ENCODE results near the gene KRT6B. TPM values are rescaled to one million over a fixed set of nuclear protein-coding genes. Genes with fewer than 3 reads are reported as not detected.
A peak's percentile ranks its signal among the peaks of the same experiment; 100 is the strongest.

KRT6B gene
- total and polyA plus RNA-seq, 2 experiments from 2014 or later, result not detected

DNA sequence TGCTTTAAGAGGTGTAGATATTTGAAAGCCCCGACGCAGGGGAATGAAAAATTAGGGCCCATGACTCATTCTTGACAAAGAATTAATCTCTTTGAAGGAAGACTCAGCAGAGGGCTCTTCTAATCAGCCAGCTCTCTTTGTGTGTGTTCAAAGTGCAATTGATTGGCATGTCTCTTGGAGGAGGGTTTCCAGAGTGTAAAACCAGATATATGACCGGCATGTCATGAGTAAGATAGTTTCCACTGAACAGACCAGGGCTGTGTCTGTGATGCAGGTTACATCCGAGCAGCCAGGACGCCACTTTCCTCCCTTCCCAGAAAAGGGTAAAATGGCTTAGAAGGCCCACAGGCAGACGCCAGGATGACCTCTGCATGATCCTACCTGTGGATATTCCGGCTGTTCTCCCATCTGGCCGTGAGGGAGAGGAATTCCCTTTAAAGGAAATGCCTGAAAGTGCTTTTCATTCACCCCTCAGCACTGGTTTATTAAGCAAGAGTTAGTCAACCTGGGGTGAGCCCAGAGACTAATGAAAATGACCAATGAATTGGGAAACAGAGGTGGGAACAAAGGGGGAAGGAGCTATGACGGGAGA lies 10.5 kb downstream of the KRT6B start:
- ATAC-seq (no peak), DNase-seq (ENCODE audit: low spot score) (no peak)
- H3K79me2 ChIP-seq (replicated peaks; ENCODE audit: insufficient read depth), result no peaks in the 10 kb centered on the region
- peak overlapping the region; percentile 18; the same call in 1 of the 2 replicates for H2AFZ ChIP-seq
- no peak overlapping the region for H3K4me2 ChIP-seq
- H3F3A ChIP-seq (replicated peaks; ENCODE audit: low read depth), result no peaks in the 10 kb centered on the region
- no peaks in the 10 kb centered on the region for H4K20me1 ChIP-seq (replicated peaks; ENCODE audit: insufficient read depth)
- Mint-ChIP-seq H3K9me3 (no peaks in the 10 kb centered on the region; the same call in 2 of the 3 replicates), H3K4me1 (peaks cover 17% of the 10 kb centered on the region), H3K27me3 (ENCODE audit: insufficient read depth, low read depth, poor library complexity) (peaks cover under 1% of the 10 kb centered on the region), H3K36me3 (ENCODE audit: low read depth) (no peaks in the 10 kb centered on the region), H3K4me3 (no peak overlapping the region), H3K27ac (no peak overlapping the region)
- H3K9me2 ChIP-seq (ENCODE audit: insufficient read depth), result no peaks in the 10 kb centered on the region; the same call in 1 of the 2 replicates
- H3K36me3 ChIP-seq (ENCODE audit: insufficient read depth), result no peaks in the 10 kb centered on the region
- peaks cover 5% of the 10 kb centered on the region; the same call in 1 of the 2 replicates for H3K4me1 ChIP-seq (ENCODE audit: insufficient read depth)
- TF ChIP-seq, protein P1, sequence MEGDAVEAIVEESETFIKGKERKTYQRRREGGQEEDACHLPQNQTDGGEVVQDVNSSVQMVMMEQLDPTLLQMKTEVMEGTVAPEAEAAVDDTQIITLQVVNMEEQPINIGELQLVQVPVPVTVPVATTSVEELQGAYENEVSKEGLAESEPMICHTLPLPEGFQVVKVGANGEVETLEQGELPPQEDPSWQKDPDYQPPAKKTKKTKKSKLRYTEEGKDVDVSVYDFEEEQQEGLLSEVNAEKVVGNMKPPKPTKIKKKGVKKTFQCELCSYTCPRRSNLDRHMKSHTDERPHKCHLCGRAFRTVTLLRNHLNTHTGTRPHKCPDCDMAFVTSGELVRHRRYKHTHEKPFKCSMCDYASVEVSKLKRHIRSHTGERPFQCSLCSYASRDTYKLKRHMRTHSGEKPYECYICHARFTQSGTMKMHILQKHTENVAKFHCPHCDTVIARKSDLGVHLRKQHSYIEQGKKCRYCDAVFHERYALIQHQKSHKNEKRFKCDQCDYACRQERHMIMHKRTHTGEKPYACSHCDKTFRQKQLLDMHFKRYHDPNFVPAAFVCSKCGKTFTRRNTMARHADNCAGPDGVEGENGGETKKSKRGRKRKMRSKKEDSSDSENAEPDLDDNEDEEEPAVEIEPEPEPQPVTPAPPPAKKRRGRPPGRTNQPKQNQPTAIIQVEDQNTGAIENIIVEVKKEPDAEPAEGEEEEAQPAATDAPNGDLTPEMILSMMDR (conservative IDR thresholded peaks at IDR 0.05; ENCODE audit: low read depth in 2 of 2), result no peak
- TF ChIP-seq POLR2AphosphoS5 (IDR thresholded peaks at IDR 0.05; ENCODE audit: low read depth), result no peak
- no peak for TF ChIP-seq ZNF114 (CRISPR knock-in tag; IDR thresholded peaks at IDR 0.05)
- TF ChIP-seq, protein P2, sequence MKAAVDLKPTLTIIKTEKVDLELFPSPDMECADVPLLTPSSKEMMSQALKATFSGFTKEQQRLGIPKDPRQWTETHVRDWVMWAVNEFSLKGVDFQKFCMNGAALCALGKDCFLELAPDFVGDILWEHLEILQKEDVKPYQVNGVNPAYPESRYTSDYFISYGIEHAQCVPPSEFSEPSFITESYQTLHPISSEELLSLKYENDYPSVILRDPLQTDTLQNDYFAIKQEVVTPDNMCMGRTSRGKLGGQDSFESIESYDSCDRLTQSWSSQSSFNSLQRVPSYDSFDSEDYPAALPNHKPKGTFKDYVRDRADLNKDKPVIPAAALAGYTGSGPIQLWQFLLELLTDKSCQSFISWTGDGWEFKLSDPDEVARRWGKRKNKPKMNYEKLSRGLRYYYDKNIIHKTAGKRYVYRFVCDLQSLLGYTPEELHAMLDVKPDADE (IDR thresholded peaks at IDR 0.05), result no peak
- TF ChIP-seq ZNF331 (CRISPR knock-in tag; IDR thresholded peaks at IDR 0.05; ENCODE audit: low read depth), result no peak
- TF ChIP-seq CREB1 (CRISPR knock-in tag; IDR thresholded peaks at IDR 0.05; ENCODE audit: low read depth), result no peak
- no peak for TF ChIP-seq STAT1 (IDR thresholded peaks at IDR 0.05; ENCODE audit: unreplicated experiment)
- TF ChIP-seq, protein P3, sequence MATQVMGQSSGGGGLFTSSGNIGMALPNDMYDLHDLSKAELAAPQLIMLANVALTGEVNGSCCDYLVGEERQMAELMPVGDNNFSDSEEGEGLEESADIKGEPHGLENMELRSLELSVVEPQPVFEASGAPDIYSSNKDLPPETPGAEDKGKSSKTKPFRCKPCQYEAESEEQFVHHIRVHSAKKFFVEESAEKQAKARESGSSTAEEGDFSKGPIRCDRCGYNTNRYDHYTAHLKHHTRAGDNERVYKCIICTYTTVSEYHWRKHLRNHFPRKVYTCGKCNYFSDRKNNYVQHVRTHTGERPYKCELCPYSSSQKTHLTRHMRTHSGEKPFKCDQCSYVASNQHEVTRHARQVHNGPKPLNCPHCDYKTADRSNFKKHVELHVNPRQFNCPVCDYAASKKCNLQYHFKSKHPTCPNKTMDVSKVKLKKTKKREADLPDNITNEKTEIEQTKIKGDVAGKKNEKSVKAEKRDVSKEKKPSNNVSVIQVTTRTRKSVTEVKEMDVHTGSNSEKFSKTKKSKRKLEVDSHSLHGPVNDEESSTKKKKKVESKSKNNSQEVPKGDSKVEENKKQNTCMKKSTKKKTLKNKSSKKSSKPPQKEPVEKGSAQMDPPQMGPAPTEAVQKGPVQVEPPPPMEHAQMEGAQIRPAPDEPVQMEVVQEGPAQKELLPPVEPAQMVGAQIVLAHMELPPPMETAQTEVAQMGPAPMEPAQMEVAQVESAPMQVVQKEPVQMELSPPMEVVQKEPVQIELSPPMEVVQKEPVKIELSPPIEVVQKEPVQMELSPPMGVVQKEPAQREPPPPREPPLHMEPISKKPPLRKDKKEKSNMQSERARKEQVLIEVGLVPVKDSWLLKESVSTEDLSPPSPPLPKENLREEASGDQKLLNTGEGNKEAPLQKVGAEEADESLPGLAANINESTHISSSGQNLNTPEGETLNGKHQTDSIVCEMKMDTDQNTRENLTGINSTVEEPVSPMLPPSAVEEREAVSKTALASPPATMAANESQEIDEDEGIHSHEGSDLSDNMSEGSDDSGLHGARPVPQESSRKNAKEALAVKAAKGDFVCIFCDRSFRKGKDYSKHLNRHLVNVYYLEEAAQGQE (IDR thresholded peaks at IDR 0.05; ENCODE audit: unreplicated experiment), result no peak
- no peaks in the 10 kb centered on the region for H3K27me3 ChIP-seq (ENCODE audit: insufficient read depth)
- no peak overlapping the region for H3K27ac ChIP-seq (ENCODE audit: low read depth)
- H3K4me3 ChIP-seq, result no peak overlapping the region
